Thyroid gland (tissue), 4 donors: ENCODE results near the gene NUBP2.

ENCODE experiments used
- POLR2A ChIP-seq, 2 donors: fragments of 450-650 bp; IDR thresholded peaks; one replicate each; pipeline ENCODE4 v1.6.1; 2017; ENCODE audit warnings: antibody characterized with exemption in 2 of 2, mild to moderate bottlenecking in 2 of 2, moderate library complexity in 1 of 2
- TF ChIP-seq, protein P1 (sequence below), 6 experiments: fragments of 200-600 bp in 3 of 6; fragments of 450-650 bp in 3 of 6; sonication (generic) in 3 of 6; IDR thresholded peaks; one replicate each; pipeline ENCODE4 v1.5.1; 2016 to 2019; ENCODE audit warnings: antibody characterized with exemption in 6 of 6, mild to moderate bottlenecking in 2 of 6, inconsistent platforms in 1 of 6, moderate library complexity in 1 of 6

DNA sequence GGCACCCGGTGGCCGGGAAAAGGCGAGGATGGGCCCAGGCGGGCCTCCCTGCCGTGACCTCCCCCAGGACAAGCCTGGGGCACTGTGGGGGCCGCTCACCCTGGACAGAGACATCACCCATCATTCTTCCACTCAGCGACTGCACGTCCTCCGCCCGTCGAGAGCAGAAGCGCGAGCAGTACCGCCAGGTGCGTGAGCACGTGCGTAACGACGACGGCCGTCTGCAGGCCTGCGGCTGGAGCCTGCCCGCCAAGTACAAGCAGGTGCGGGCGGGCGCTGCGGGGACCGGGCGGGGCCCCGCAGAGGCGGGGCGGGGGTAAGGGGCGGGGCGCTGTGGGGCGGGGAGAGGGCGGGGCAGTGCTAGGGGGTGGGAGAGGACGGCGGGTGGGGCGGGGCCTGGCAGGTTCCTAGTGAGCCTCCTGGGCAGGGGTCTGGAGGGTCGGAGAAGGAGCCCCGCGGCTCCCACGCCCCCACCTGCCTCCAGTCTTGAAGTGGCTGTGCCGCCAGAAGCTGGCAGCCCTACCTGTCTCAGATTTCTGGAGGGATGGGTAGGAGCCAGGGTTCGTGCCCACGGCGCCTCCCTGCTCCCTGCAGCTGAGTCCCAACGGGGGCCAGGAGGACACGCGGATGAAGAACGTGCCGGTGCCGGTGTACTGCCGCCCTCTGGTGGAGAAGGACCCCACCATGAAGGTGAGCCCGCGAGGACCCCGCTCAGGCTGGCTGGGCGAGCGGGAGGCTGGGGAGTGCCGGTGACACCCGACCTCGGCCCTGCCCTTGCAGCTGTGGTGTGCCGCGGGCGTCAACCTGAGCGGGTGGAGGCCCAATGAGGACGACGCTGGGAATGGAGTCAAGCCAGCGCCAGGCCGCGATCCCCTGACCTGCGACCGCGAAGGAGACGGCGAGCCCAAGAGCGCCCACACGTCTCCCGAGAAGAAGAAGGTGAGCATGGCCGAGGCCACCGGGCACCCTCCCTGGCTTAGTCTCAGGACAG lies 18.9 kb upstream of the NUBP2 start:
- TF ChIP-seq, protein P1, sequence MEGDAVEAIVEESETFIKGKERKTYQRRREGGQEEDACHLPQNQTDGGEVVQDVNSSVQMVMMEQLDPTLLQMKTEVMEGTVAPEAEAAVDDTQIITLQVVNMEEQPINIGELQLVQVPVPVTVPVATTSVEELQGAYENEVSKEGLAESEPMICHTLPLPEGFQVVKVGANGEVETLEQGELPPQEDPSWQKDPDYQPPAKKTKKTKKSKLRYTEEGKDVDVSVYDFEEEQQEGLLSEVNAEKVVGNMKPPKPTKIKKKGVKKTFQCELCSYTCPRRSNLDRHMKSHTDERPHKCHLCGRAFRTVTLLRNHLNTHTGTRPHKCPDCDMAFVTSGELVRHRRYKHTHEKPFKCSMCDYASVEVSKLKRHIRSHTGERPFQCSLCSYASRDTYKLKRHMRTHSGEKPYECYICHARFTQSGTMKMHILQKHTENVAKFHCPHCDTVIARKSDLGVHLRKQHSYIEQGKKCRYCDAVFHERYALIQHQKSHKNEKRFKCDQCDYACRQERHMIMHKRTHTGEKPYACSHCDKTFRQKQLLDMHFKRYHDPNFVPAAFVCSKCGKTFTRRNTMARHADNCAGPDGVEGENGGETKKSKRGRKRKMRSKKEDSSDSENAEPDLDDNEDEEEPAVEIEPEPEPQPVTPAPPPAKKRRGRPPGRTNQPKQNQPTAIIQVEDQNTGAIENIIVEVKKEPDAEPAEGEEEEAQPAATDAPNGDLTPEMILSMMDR (IDR thresholded peaks at IDR 0.05), result peak in 1 of 6 experiments; percentile 8
- TF ChIP-seq POLR2A (IDR thresholded peaks at IDR 0.05), result no peak
